Measurements from ENCODE around the gene FLVCR2.

Gene FLVCR2

DNA sequence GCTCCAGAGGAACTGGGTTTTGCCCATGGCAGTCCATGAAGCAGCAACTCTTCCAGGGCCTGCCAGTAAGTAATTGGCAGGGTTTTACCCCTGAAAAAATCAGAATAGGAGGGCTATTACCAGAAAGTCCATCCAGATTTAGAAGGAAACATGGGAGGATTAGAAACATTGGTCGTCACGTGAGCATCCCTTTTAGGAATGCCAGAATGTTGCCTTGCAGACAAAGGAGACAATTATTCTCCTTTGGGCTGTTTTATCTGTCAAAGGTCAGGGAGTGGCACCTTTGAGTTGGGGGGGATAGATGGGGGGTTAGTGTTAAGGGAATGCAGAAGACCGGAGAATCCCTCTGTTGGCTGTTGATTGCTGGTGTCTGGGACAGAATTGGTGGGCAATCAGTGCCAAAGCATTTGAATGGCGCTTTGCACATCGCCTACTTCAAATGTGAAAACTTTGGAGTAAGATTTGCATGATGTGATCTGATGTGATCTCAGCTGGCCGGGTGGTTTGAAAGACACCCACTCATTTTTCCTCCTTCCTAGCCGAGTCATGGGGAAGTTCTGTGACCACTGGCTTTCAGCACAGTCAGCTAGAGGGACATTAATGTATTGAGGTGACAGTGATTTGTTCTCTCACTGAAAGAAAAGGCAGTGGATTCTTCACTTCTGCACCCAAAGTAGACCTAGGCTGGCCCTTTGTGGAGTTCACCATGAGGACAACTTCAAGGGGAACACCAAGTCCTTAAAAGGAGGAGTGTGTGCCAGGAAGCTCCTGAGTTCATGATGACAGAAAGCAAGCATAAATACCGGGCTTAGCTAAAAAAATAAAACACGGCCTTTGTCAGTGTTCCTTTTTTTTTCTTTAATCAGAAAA lies 31.4 kb downstream of the FLVCR2 start:
- DNase-seq = no peak
- in situ Hi-C loops (cut with HindIII; ENCODE audit: low pct_ligation_motif_present, low pct_unique_long_range_greater_than_20kb, low sequenced_read_pairs) = no loop called here

DNA sequence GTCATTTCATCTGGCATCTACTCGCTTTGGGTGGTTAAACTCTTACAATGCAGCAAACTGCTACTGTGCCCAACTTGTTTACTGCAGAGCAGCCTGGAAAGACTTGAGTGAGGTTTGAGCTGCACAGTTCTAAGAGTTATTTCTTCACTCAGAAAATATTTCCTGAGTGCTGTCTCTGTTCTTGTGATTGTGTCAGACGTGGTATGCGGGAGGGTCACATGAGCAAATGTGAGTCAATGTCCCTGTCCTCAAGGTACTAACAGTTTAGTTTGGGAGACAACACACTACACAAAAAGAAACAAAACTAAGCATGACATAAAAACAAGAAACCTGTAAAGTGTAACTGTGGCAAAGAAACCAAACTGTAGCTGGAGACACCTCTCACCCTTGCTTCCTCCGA lies 32.4 kb downstream of the FLVCR2 start:
- no peak for DNase-seq
- in situ Hi-C loops (cut with HindIII; ENCODE audit: low pct_ligation_motif_present, low pct_unique_long_range_greater_than_20kb, low sequenced_read_pairs) = no loop called here

GRCh38 chr14:75612157-75612556 lies 33.7 kb downstream of the FLVCR2 start:
- DNase-seq = no peak
- in situ Hi-C loops (cut with HindIII; ENCODE audit: low pct_ligation_motif_present, low pct_unique_long_range_greater_than_20kb, low sequenced_read_pairs) = no loop called here

DNA sequence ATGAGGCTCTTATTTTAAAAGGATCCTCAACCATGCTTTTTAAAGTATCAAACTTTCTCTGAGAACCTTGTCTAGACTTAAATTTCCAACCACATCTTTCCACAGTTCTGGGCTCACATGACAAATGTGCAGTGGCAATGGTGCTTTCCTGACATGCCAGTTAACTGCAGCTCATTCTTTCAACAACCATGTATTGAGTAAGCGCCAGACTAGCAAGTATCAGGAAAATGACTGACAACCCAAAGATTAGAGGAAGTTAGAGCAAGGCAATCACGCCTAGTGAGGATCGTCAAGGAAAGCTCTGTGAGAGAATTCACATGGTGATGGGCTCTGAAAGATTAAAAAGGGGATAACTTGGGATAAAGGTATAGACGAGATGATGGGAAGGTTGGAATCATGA lies 35.8 kb downstream of the FLVCR2 start:
- DNase-seq = no peak
- in situ Hi-C loops (cut with HindIII; ENCODE audit: low pct_ligation_motif_present, low pct_unique_long_range_greater_than_20kb, low sequenced_read_pairs) = no loop called here

- in situ Hi-C loops (cut with HindIII; ENCODE audit: low pct_ligation_motif_present, low pct_unique_long_range_greater_than_20kb, low sequenced_read_pairs) = no loop called here
Observed at GRCh38 chr14:75615200-75615599, 36.8 kb downstream of the FLVCR2 start.

GRCh38 chr14:75619548-75619947 lies 41.1 kb downstream of the FLVCR2 start:
- DNase-seq = no peak
- in situ Hi-C loops (cut with HindIII; ENCODE audit: low pct_ligation_motif_present, low pct_unique_long_range_greater_than_20kb, low sequenced_read_pairs) = no loop called here

More at GRCh38 chr14:75615200-75615599, 36.8 kb downstream of the FLVCR2 start:
- DNase-seq = no peak

DNA sequence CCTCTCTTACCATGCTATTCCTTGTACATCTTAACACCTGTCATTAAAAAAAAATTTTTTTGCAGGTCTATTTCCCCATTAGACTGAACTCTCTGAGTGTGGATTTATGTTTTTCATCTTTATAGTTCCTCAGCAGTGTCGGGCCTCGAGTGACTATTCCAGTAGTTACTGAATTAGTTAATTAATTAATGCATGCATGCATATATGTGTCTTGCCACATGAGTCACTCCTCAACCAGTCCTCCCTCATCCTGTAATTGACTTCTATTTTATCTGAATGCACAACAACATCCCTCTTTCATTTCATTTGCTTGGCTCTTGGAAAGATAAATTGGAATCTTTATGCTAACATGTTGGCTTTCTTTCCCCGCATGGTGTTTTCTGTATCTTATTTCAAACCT lies 46.6 kb downstream of the FLVCR2 start:
- in situ Hi-C loops (cut with HindIII; ENCODE audit: low pct_ligation_motif_present, low pct_unique_long_range_greater_than_20kb, low sequenced_read_pairs) = no loop called here
- DNase-seq = no peak

GRCh38 chr14:75626396-75626795 lies 48.0 kb downstream of the FLVCR2 start:
- DNase-seq = no peak
- in situ Hi-C loops (cut with HindIII; ENCODE audit: low pct_ligation_motif_present, low pct_unique_long_range_greater_than_20kb, low sequenced_read_pairs) = no loop called here

DNA sequence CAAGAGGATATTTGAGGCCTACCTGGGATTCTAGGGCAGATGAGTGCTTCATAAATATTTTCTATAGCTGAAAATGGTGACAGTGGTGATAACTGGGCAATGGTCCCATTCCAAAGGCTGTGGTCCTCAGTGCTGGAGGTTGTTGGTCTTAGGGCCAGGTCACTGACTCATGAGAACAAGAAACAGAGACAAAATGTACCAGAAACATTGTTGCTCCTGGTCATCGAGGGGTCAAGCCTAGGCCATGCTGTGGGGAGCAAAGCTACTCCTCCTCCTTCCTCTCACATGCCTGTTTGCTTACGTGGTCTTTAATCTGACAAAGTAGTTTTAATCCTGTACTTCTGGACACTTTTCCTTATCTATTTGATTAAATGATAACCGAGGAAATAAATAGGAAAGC lies 48.4 kb downstream of the FLVCR2 start:
- DNase-seq = no peak
- in situ Hi-C loops (cut with HindIII; ENCODE audit: low pct_ligation_motif_present, low pct_unique_long_range_greater_than_20kb, low sequenced_read_pairs) = no loop called here

- no peak for DNase-seq
Observed at GRCh38 chr14:75627406-75627805, 49.0 kb downstream of the FLVCR2 start.

GRCh38 chr14:75628816-75629215 lies 50.4 kb downstream of the FLVCR2 start:
- no peak for DNase-seq
- in situ Hi-C loops (cut with HindIII; ENCODE audit: low pct_ligation_motif_present, low pct_unique_long_range_greater_than_20kb, low sequenced_read_pairs) = no loop called here

More at GRCh38 chr14:75627406-75627805, 49.0 kb downstream of the FLVCR2 start:
- in situ Hi-C loops (cut with HindIII; ENCODE audit: low pct_ligation_motif_present, low pct_unique_long_range_greater_than_20kb, low sequenced_read_pairs) = no loop called here

DNA sequence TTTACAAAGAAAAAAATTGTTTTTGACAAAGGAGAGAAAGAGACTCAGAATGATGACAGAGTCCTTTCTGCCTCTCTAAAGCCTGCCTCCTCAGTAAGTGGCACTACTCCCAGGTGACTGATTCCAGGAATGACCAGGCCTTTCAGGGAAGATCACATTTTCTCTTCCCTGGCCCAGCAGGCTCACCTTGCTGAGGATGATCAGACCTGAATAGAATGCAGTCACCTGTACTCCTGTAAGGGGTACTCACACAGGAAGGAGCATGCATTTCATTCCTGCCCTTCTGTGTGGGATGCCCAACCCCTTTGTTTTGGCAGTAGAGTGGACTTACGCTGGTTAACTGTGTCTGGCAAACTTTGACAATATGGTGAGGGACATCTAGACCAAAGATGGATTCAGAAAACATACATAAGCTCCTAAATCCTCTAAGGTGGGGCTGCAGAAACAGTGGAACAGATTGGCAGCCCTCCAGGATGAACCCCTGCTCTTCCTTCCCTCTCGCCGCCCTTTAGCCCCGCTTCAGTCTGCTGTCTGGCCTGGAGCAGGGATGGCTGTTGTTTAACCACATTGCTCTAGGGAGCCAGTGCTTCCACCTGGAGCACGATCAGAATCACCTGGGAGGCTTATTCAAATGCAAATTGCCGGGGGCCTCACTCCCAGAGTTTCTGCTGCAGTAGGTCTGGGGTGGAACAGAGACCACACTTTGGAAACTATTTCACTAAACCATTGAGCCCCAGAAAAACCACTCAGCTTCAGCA lies 52.5 kb downstream of the FLVCR2 start:
- DNase-seq = no peak
- in situ Hi-C loops (cut with HindIII; ENCODE audit: low pct_ligation_motif_present, low pct_unique_long_range_greater_than_20kb, low sequenced_read_pairs) = no loop called here

DNA sequence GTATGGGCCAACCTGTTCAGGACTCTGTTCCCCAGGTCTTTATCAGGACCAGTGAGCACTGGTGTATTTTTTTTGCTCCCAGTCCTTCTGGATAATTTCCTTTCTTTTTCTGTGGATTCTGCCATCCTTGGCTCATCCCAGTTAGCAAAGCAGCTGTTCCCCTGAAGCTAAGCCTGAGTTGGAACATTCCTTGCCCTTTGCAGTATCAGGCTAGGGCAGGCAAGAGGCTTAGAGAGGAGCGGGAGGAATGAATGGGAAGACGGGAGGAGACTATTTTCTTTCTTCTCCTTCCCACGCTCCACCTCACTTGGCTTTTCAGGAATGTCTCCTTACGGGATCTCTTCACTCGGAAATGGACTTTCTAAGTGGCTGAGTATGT lies 53.0 kb downstream of the FLVCR2 start:
- in situ Hi-C loops (cut with HindIII; ENCODE audit: low pct_ligation_motif_present, low pct_unique_long_range_greater_than_20kb, low sequenced_read_pairs) = no loop called here
- DNase-seq = no peak

DNA sequence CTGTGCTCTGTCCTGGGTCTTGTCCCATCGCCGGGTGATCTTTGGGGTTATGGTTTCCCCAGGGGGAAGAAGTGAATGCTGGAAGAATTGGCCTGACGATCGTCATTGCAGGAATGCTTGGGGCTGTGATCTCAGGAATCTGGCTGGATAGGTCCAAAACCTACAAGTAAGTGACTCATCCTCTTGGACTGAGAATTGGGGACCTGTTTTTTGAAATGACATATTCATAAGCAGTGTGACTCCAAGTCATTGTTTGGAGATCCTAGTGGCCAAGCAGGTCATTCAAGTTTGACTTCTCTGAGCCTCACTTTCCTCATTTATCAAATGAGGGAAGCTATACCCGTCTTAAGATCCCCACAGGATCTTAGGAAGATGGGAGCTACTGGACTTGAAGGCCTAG lies 56.4 kb downstream of the FLVCR2 start:
- in situ Hi-C loops (cut with HindIII; ENCODE audit: low pct_ligation_motif_present, low pct_unique_long_range_greater_than_20kb, low sequenced_read_pairs) = no loop called here
- no peak for DNase-seq

- in situ Hi-C loops (cut with HindIII; ENCODE audit: low pct_ligation_motif_present, low pct_unique_long_range_greater_than_20kb, low sequenced_read_pairs) = no loop called here
- DNase-seq = no peak
Observed at GRCh38 chr14:75636100-75636692, 57.8 kb downstream of the FLVCR2 start.

- DNase-seq = no peak
- in situ Hi-C loops (cut with HindIII; ENCODE audit: low pct_ligation_motif_present, low pct_unique_long_range_greater_than_20kb, low sequenced_read_pairs) = no loop called here
Observed at GRCh38 chr14:75640876-75641275, 62.5 kb downstream of the FLVCR2 start.

DNA sequence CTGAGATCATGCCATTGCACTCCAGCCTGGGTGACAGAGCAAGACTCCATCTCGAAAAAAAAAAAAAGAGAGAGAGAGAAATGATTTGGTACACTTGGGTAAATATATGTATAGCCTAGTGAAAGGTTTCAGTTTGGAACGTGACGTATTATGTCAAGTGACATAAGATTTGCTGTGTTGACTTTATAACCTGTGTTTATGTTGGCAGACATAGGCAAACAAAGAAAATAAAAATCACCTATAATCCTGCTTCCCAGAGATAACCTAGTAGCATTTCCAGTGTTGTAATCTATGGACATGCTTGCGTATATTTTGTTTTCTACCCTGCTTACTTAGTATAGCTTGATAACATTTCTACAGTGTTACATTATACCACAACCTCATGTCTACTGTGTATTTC lies 65.6 kb downstream of the FLVCR2 start:
- in situ Hi-C loops (cut with HindIII; ENCODE audit: low pct_ligation_motif_present, low pct_unique_long_range_greater_than_20kb, low sequenced_read_pairs) = no loop called here
- no peak for DNase-seq

DNA sequence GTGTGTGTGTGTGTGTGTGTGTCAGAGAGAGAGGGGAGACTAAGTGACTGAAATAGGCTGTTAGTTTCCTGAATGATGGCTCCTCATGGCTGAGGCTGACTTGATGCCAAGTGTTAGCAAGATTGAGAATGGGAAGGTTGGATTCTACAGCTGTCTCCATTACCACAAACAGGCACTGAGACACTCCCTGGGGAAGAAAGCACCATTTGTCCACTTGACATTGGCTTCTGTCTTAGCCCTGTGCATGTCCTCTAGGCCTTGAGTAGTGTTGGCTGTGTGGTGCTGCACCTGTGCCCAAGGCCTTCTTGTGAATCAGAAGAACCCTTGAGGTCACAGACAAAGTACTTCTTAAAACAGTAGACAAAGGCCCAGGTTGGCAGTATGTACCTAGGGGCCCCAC lies 66.6 kb downstream of the FLVCR2 start:
- in situ Hi-C loops (cut with HindIII; ENCODE audit: low pct_ligation_motif_present, low pct_unique_long_range_greater_than_20kb, low sequenced_read_pairs) = no loop called here
- no peak for DNase-seq

DNA sequence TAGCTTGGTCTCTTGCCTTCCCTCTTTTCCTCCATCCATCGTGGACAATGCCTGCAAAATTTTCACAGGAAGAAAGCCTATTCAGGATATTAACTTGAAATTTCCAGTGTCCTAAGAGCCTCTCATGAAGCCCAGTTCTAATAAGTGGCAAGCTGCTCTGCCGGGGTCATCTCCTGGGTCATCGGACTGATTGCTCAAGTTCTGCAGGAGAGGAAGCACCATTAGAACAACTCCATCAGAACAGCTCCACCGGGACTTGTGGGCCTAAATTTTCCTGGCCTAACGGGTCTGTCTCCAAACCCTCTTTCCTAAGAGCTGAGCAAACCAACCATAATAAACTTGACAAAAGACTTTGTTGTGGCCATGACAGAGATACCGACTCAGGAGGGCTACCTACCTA lies 68.3 kb downstream of the FLVCR2 start:
- in situ Hi-C loops (cut with HindIII; ENCODE audit: low pct_ligation_motif_present, low pct_unique_long_range_greater_than_20kb, low sequenced_read_pairs) = no loop called here

More for the DNA sequence above, 68.3 kb downstream of the FLVCR2 start:
- DNase-seq = no peak

Measured in ACHN (cell line).